Measurements from ENCODE around the gene SHISA4.

SHISA4 gene

DNA sequence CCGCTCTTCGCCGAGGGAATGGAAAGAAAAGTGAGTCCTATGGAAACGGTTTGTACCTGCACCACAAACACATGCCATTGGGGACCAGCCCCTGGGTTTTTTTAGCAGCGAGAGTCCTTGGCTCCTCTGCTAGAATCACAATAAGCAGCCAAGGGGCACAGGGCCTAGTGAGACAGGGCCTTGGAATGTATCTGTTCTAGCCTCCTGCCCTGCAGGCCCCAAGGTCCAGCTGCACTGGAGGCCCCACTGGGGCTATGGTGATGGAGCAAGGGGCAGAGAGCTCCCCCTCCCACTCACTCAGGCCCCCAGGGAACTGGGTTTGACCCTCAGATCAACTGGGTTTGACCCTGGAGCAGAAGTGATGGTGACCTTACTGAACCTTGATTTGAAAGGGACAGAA lies 14.4 kb downstream of the SHISA4 start:
- no peak overlapping the region for H3K4me3 ChIP-seq (replicated peaks; ENCODE audit: low read depth, low read length)
- DNase-seq (ENCODE audit: extremely low read depth, low read depth): no peak
- TF ChIP-seq, protein P1, sequence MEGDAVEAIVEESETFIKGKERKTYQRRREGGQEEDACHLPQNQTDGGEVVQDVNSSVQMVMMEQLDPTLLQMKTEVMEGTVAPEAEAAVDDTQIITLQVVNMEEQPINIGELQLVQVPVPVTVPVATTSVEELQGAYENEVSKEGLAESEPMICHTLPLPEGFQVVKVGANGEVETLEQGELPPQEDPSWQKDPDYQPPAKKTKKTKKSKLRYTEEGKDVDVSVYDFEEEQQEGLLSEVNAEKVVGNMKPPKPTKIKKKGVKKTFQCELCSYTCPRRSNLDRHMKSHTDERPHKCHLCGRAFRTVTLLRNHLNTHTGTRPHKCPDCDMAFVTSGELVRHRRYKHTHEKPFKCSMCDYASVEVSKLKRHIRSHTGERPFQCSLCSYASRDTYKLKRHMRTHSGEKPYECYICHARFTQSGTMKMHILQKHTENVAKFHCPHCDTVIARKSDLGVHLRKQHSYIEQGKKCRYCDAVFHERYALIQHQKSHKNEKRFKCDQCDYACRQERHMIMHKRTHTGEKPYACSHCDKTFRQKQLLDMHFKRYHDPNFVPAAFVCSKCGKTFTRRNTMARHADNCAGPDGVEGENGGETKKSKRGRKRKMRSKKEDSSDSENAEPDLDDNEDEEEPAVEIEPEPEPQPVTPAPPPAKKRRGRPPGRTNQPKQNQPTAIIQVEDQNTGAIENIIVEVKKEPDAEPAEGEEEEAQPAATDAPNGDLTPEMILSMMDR (IDR thresholded peaks at IDR 0.05; ENCODE audit: low read depth, low read length, missing control alignments): no peak

DNA sequence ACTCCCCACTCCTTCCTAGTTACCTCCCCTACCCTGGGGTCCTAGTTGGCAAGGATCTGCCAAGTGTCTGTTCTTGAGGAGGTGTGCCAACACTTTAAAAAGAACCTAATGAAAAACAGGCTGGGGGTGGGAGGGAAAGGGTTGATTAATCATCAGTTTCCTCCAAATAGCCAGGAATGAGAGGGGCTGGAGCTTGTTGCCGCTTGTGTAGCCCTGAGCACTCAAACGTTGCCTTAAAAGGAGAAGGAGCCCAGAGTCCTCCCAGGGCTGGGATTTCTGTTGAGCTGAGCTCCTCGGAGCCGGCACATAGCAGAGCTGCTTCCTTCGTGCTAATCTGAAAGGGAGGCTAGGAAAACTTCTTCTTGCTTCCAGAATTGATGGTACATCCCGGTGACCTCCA lies 15.9 kb downstream of the SHISA4 start:
- TF ChIP-seq, protein P1 (IDR thresholded peaks at IDR 0.05; ENCODE audit: low read depth, low read length, missing control alignments): no peak
- peak; percentile 70 for DNase-seq (ENCODE audit: extremely low read depth, low read depth)
- no peak overlapping the region for H3K4me3 ChIP-seq (replicated peaks; ENCODE audit: low read depth, low read length)

DNA sequence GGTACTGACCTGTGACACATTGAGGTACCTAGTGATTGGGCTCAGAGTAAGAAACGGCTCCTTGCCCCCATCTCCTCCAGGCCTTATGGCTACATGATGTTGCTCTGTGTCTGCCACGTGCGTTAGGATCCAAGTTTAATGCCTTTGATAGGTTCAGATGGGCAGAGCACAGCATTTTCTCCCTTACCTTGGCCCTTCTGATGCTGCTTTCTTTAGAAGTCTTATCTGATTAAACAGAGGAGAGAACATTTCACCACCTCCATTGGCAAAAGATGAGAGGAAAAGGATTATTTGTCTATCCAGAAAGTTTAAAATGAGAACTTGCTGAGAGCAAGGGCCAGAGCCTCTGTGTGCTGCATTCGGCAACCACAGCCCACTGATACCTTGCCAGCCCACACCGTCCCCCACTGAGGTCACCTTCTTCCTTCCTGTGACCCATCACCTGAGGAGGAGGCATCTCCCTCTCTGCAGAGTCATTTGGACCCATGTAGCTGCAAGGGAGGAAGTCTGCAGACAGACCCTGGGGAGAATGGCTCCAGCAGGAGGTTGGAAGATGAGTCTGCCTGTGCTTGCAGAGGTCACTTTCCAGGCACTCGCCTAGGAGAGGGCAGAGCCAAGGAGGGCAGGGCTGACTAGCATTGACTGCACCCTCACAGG lies 16.7 kb downstream of the SHISA4 start:
- no peak for DNase-seq (ENCODE audit: extremely low read depth, low read depth)
- TF ChIP-seq, protein P1 (IDR thresholded peaks at IDR 0.05; ENCODE audit: low read depth, low read length, missing control alignments): no peak
- H3K4me3 ChIP-seq (replicated peaks; ENCODE audit: low read depth, low read length): no peak overlapping the region

DNA sequence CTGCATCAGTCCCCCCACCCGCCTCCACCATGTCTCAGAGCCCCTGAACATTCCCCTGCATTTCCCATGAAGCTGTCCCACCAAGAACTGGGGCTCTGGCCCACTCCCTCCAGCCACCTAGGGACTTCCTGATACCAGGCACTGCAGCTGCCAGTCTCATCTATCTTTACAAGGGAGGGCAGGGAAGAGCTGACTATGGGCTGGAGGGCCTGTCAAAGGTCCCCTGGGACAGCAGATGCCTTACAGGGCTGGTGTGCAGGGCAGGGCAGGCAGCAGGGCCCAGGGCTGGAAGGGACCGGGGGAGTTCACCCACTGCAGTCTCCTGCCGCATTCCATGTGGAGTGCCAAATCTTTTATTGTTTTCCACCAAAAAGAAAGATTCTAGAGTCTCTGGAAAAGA lies 17.6 kb downstream of the SHISA4 start:
- no peak overlapping the region for H3K4me3 ChIP-seq (replicated peaks; ENCODE audit: low read depth, low read length)
- TF ChIP-seq, protein P1 (IDR thresholded peaks at IDR 0.05; ENCODE audit: low read depth, low read length, missing control alignments): no peak
- DNase-seq (ENCODE audit: extremely low read depth, low read depth): no peak

DNA sequence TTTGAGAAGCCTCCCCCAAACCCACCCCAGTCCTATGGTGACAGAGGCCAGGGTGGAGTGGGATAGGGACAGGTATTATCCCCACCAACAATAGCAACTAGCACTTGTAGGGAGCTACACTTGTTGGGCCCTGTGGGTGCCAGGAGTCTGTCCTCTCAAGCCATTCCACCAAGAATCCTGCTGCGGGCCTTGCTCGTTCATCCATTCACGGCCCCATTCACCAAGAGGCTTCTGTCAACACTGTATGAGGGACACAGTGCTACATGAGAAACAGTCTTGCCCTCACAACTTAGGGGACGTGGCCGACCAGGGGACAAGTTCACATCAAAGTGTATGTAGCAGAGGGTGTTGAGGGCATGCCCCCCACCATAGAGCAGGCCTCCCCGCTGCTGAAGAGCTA lies 18.9 kb downstream of the SHISA4 start:
- DNase-seq (ENCODE audit: extremely low read depth, low read depth): no peak
- TF ChIP-seq, protein P1 (IDR thresholded peaks at IDR 0.05; ENCODE audit: low read depth, low read length, missing control alignments): no peak
- H3K4me3 ChIP-seq (replicated peaks; ENCODE audit: low read depth, low read length): no peak overlapping the region

DNA sequence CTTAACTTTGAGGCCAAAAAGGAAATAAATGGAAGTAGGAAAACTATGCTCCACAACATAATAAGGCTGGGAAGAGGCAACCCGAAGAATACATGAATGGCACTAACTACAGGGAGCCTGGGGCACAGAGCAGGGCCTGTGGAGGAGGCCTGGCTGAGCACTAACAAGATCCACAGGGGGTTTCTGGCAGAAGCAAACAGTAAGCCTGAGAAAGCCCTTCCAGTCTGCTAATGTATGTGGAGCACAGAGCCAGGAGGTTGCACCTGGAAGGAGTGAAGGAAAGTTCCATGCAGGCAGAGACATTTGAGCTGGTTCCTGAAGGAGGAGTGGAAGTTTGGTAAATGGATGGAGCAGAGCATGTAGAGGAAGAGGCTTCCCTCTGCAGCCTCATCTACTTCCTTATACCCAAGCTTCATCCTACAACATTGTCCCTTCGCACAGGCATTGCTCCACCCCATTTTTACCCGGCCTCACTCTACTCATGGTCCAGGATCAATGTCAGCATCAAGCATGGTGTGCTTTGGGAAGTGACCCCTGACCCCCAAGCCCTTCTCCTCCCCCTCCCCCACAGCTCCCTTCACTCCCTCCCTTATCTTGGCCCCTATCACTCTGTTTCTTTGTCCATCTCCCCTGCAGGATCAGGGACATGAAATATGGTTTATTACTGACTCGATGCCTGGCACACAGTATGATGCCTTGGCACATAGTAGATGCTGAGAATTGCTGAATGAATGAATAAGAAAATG lies 23.3 kb downstream of the SHISA4 start:
- H3K4me3 ChIP-seq (replicated peaks; ENCODE audit: low read depth, low read length): no peak overlapping the region
- no peak for DNase-seq (ENCODE audit: extremely low read depth, low read depth)
- TF ChIP-seq, protein P1 (IDR thresholded peaks at IDR 0.05; ENCODE audit: low read depth, low read length, missing control alignments): no peak
